HepG2 (cell line): ENCODE measurements around the gene CDC14A. TPM values are rescaled to one million over a fixed set of nuclear protein-coding genes. Genes with fewer than 3 reads are reported as not detected.

Experiments used
- AHDC1 ChIP-seq: sonication (generic); formaldehyde crosslinking; IDR thresholded peaks from 2 replicates; pipeline ENCODE4 v1.5.1; 2020; ENCODE audit warnings: mild to moderate bottlenecking, missing genetic modification reagents, borderline replicate concordance
- CHD2 ChIP-seq: IDR thresholded peaks from 2 replicates; pipeline ENCODE4 v1.6.1; 2011; ENCODE audit warnings: low read depth, low read length, improper control_type of control experiment
- EEA1 ChIP-seq: sonication (generic); formaldehyde crosslinking; IDR thresholded peaks from 2 replicates; pipeline ENCODE4 v1.5.1; 2020; ENCODE audit warnings: mild to moderate bottlenecking, missing genetic modification reagents, borderline replicate concordance
- FOXO1 ChIP-seq: sonication (generic); formaldehyde crosslinking; IDR thresholded peaks from 2 replicates; pipeline ENCODE4 v1.4.0; 2020; ENCODE audit warnings: missing genetic modification reagents
- MIER2 ChIP-seq: IDR thresholded peaks from 2 replicates; pipeline ENCODE4 v1.6.1; 2016; ENCODE audit warnings: missing biosample characterization, missing genetic modification reagents
- PBX3 ChIP-seq: sonication (generic); formaldehyde crosslinking; IDR thresholded peaks from 2 replicates; pipeline ENCODE4 v1.8.1; 2023; ENCODE audit warnings: missing genetic modification reagents, inconsistent platforms, borderline replicate concordance
- SNAPC2 ChIP-seq: sonication (generic); formaldehyde crosslinking; IDR thresholded peaks from 2 replicates; pipeline ENCODE4 v1.8.1; 2022; ENCODE audit warnings: mild to moderate bottlenecking, missing genetic modification reagents
- TIGD3 ChIP-seq: sonication (generic); formaldehyde crosslinking; IDR thresholded peaks from 2 replicates; pipeline ENCODE4 v1.5.1; 2020; ENCODE audit warnings: mild to moderate bottlenecking, missing genetic modification reagents, borderline replicate concordance
- ZBTB33 ChIP-seq: sonication (generic); formaldehyde crosslinking; IDR thresholded peaks from 2 replicates; pipeline ENCODE4 v1.4.0; 2020; ENCODE audit warnings: missing genetic modification reagents
- ZNF550 ChIP-seq: sonication (generic); formaldehyde crosslinking; IDR thresholded peaks from 2 replicates; pipeline ENCODE4 v1.4.0; 2020; ENCODE audit warnings: mild to moderate bottlenecking, missing genetic modification reagents, borderline replicate concordance
- ZNF616 ChIP-seq: sonication (generic); formaldehyde crosslinking; IDR thresholded peaks from 2 replicates; pipeline ENCODE4 v1.5.0; 2020; ENCODE audit warnings: low read depth, mild to moderate bottlenecking, missing genetic modification reagents
- polyA plus RNA-seq, 8 experiments: library from polyadenylated mRNA; depleted of rRNA in 3 of 8; stranded (reverse) in 7 of 8; unstranded in 1 of 8; fragments of >200 nt; fragmentation: Illumina TruSeq in 4 of 8; extraction: Trizol in 4 of 8; gene quantifications; 2 replicates each; pipeline versions ENCODE4 v1.2.1 to v1.2.3, GENCODE V29; 2011 to 2016; ENCODE audit warnings: low read depth in 4 of 8, missing spikeins in 1 of 8, mixed read lengths in 1 of 8; ENCODE audit not compliant: insufficient read depth in 1 of 8
- total RNA-seq, 5 experiments: library from RNA; depleted of rRNA; stranded (reverse); fragments of >200 nt; fragmentation: Illumina TruSeq; extraction: Trizol; gene quantifications; 2 replicates each; pipeline ENCODE4 v1.2.3, GENCODE V29; 2016; ENCODE audit warnings: low read depth in 1 of 5

CDC14A gene
- total and polyA plus RNA-seq, 2 of the 13 experiments (the other 11 are each of a cell fraction or from before 2014, with no cell fraction given): 2.8 to 4.9 TPM

- TF ChIP-seq ZBTB33 (no peak), FOXO1 (no peak), TIGD3 (CRISPR knock-in tag) (no peak), SNAPC2 (CRISPR knock-in tag) (no peak), EEA1 (CRISPR knock-in tag) (no peak), ZNF550 (CRISPR knock-in tag) (no peak), ZNF616 (CRISPR knock-in tag) (no peak), CHD2 (no peak), PBX3 (no peak), MIER2 (CRISPR knock-in tag) (no peak), AHDC1 (CRISPR knock-in tag) (no peak)
- TF ChIP-seq, all 625 proteins: peak for 0
Measured at GRCh38 chr1:100382657-100383056, 30.4 kb downstream of the CDC14A start (continued).
